Suprapubic skin (tissue), 4 donors: ENCODE data around the gene TEF. TPM values are rescaled to one million over a fixed set of nuclear protein-coding genes. Genes with fewer than 3 reads are reported as not detected.
A peak's percentile ranks its signal among the peaks of the same experiment; 100 is the strongest.

ENCODE experiments used
- DNase-seq, 2 donors: peaks; one replicate each; pipeline ENCODE4 v3.0.0-alpha.2; 2019; ENCODE audit warnings: low spot score in 2 of 2
- H3K27ac ChIP-seq: fragments of 200-600 bp; sonication (generic); one replicate; pipeline ENCODE4 v1.5.1; 2019
- H3K27me3 ChIP-seq: fragments of 200-600 bp; sonication (generic); one replicate; pipeline ENCODE4 v1.5.1; 2019
- H3K36me3 ChIP-seq: fragments of 200-600 bp; sonication (generic); one replicate; pipeline ENCODE4 v1.5.1; 2019
- H3K4me1 ChIP-seq: fragments of 200-600 bp; sonication (generic); one replicate; pipeline ENCODE4 v1.5.1; 2019
- H3K4me3 ChIP-seq: fragments of 200-600 bp; sonication (generic); one replicate; pipeline ENCODE4 v1.5.1; 2019; ENCODE audit warnings: mild to moderate bottlenecking
- H3K9me3 ChIP-seq: fragments of 200-600 bp; sonication (generic); one replicate; pipeline ENCODE4 v1.5.1; 2019
- EP300 ChIP-seq: sonication (generic); formaldehyde crosslinking; IDR thresholded peaks from one replicate; pipeline ENCODE4 v1.6.1; 2017; ENCODE audit warnings: antibody characterized with exemption
- POLR2A ChIP-seq, 2 donors: fragments of 450-650 bp; IDR thresholded peaks; one replicate each; pipeline ENCODE4 v1.6.1; 2017; ENCODE audit warnings: antibody characterized with exemption in 2 of 2, mild to moderate bottlenecking in 2 of 2, moderate library complexity in 2 of 2
- POLR2AphosphoS5 ChIP-seq, 3 donors: sonication (generic); formaldehyde crosslinking; IDR thresholded peaks; one replicate each; pipeline ENCODE4 v1.6.1; 2017; ENCODE audit warnings: antibody characterized with exemption in 3 of 3
- WGBS: methylation state at CpG from one replicate; pipeline ENCODE4 v1.1.5; 2018; 5-methylcytosine and 5-hydroxymethylcytosine counted together
- total RNA-seq, 4 donors: library from RNA; depleted of rRNA; stranded (reverse); fragments of >200 nt; gene quantifications; one replicate each; pipeline ENCODE4 v1.1.0, GENCODE V29; 2016
- TF ChIP-seq, protein P1 (sequence below), 2 donors: fragments of 200-600 bp in 1 of 2; fragments of 450-650 bp in 1 of 2; sonication (generic) in 1 of 2; IDR thresholded peaks; one replicate each; pipeline ENCODE4 v1.5.1; 2016 to 2019; ENCODE audit warnings: antibody characterized with exemption in 2 of 2, mild to moderate bottlenecking in 1 of 2, moderate library complexity in 1 of 2

Gene TEF
- total RNA-seq = 10 to 100 TPM; 36.1 to 87.4 (median 46.8) TPM

- TF ChIP-seq POLR2A (IDR thresholded peaks at IDR 0.05) = peak in 1 of 2 donors; percentile 37
- TF ChIP-seq POLR2AphosphoS5 (IDR thresholded peaks at IDR 0.05) = peak in 2 of 3 donors; percentile 15 to 20
- no peak for TF ChIP-seq EP300
- WGBS = 0% methylated on average over 19 of the region's 84 CpGs
- no peaks in the 10 kb centered on the region for H3K36me3 ChIP-seq
- H3K4me1 ChIP-seq = peaks cover 46% of the 10 kb centered on the region
- no peaks in the 10 kb centered on the region for H3K27me3 ChIP-seq
- DNase-seq = peak; percentile 100
- no peaks in the 10 kb centered on the region for H3K9me3 ChIP-seq
- H3K27ac ChIP-seq = peak within 1 kb of the TSS; percentile 97
- H3K4me3 ChIP-seq = peak within 1 kb of the TSS; percentile 79
Measured at GRCh38 chr22:41381329-41382097, at the start of gene TEF. Gene TEF, plus strand, starts transcription at chr22:41381942. Its CDS starts 103 bp downstream, at chr22:41382045.

DNA sequence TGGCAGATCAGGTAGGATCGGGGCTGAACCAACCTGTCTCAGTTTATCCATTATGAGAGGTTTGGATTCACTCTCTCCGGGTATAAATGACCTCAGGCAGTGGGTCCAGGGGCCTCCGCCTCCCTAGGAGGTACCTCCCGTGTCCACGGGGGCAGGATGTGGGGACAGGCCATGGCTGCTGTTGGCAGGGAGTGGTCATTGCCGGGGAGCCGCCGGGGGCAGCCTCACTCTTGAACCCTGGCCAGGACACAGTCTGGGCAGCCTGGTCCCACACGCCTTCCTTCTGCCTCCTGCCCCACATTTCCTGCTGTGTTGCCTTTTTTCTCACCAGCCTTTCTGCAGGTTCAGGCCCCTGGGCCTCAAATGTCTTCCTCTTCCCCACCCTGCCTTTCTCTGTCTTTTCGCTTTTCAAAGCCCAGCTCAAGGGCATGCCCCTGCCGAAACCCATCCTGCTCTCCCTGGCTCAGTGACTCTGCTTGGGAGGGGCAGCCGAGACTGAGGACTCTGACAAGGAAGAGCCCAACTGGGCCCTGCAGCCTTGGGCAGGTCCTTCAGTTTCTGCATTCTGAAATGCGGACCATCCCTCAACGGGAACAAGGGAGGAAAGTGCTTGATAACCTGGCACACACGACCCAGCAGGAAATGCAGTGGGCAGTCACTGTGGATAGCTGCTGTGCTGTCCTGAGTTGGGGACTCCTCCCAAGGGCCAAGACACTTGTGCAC lies 49.4 kb upstream of the TEF start:
- H3K27me3 ChIP-seq = no peaks in the 10 kb centered on the region
- no peak for DNase-seq
- WGBS = 86% methylated on average over 12 of the region's 15 CpGs
- H3K36me3 ChIP-seq = peaks cover 90% of the 10 kb centered on the region
- no peaks in the 10 kb centered on the region for H3K9me3 ChIP-seq
- no peak overlapping the region for H3K4me3 ChIP-seq
- TF ChIP-seq, protein P1, sequence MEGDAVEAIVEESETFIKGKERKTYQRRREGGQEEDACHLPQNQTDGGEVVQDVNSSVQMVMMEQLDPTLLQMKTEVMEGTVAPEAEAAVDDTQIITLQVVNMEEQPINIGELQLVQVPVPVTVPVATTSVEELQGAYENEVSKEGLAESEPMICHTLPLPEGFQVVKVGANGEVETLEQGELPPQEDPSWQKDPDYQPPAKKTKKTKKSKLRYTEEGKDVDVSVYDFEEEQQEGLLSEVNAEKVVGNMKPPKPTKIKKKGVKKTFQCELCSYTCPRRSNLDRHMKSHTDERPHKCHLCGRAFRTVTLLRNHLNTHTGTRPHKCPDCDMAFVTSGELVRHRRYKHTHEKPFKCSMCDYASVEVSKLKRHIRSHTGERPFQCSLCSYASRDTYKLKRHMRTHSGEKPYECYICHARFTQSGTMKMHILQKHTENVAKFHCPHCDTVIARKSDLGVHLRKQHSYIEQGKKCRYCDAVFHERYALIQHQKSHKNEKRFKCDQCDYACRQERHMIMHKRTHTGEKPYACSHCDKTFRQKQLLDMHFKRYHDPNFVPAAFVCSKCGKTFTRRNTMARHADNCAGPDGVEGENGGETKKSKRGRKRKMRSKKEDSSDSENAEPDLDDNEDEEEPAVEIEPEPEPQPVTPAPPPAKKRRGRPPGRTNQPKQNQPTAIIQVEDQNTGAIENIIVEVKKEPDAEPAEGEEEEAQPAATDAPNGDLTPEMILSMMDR (IDR thresholded peaks at IDR 0.05) = no peak
- TF ChIP-seq POLR2A (IDR thresholded peaks at IDR 0.05) (no peak), POLR2AphosphoS5 (IDR thresholded peaks at IDR 0.05) (no peak), EP300 (no peak)
- no peak overlapping the region for H3K27ac ChIP-seq
- no peaks in the 10 kb centered on the region for H3K4me1 ChIP-seq

- H3K27ac ChIP-seq = no peak overlapping the region
- no peak for DNase-seq
- WGBS = 100% methylated on average over 3 of the region's 3 CpGs
- TF ChIP-seq POLR2AphosphoS5 (IDR thresholded peaks at IDR 0.05) = no peak
- TF ChIP-seq POLR2A (IDR thresholded peaks at IDR 0.05) = no peak
- TF ChIP-seq EP300 = no peak
- TF ChIP-seq, protein P1 (IDR thresholded peaks at IDR 0.05) = no peak
- no peaks in the 10 kb centered on the region for H3K4me1 ChIP-seq
- no peaks in the 10 kb centered on the region for H3K9me3 ChIP-seq
- no peak overlapping the region for H3K4me3 ChIP-seq
- peaks cover 87% of the 10 kb centered on the region for H3K36me3 ChIP-seq
- H3K27me3 ChIP-seq = no peaks in the 10 kb centered on the region
Measured at GRCh38 chr22:41333806-41334205, 47.9 kb upstream of the TEF start.

DNA sequence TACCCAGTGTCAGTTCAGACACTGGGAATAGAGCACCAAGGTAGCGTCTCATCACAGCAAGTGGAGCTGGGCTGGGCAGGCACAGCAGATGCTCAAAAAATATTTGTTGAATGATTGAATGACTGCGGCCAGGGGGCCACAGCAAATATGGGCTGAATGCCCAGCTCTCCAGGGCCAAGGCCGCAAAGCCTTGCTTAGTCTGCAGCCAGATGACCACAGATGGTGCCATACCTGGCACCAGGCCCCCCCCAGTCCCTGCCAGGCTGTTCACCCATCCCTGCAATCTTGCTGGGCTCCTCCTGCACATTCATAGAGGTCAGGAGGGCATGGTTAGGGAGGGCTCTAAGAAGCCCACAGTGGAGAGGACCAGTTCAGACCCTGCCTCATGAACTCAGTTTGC lies 47.5 kb upstream of the TEF start:
- WGBS = 96% methylated on average over 2 of the region's 3 CpGs
- Histone ChIP-seq H3K27ac (no peak overlapping the region), H3K4me3 (no peak overlapping the region), H3K9me3 (no peaks in the 10 kb centered on the region), H3K36me3 (peaks cover 89% of the 10 kb centered on the region), H3K4me1 (no peaks in the 10 kb centered on the region), H3K27me3 (no peaks in the 10 kb centered on the region)
- TF ChIP-seq POLR2AphosphoS5 (IDR thresholded peaks at IDR 0.05) = no peak
- TF ChIP-seq EP300 = no peak
- no peak for TF ChIP-seq POLR2A (IDR thresholded peaks at IDR 0.05)
- TF ChIP-seq, protein P1 (IDR thresholded peaks at IDR 0.05) = no peak
- DNase-seq = no peak

- DNase-seq = no peak
- TF ChIP-seq, protein P1 (IDR thresholded peaks at IDR 0.05) = no peak
- TF ChIP-seq POLR2AphosphoS5 (IDR thresholded peaks at IDR 0.05) (no peak), EP300 (no peak), POLR2A (IDR thresholded peaks at IDR 0.05) (no peak)
- H3K4me1 ChIP-seq = no peaks in the 10 kb centered on the region
- 94% methylated on average over 10 of the region's 11 CpGs for WGBS
- H3K27ac ChIP-seq = no peak overlapping the region
- H3K4me3 ChIP-seq = no peak overlapping the region
- no peaks in the 10 kb centered on the region for H3K27me3 ChIP-seq
- no peaks in the 10 kb centered on the region for H3K9me3 ChIP-seq
- peaks cover 88% of the 10 kb centered on the region for H3K36me3 ChIP-seq
Measured at GRCh38 chr22:41334951-41335635, 46.6 kb upstream of the TEF start.
